ENCODE measurements around the gene TTC9. TPM values are rescaled to one million over a fixed set of nuclear protein-coding genes. Genes with fewer than 3 reads are reported as not detected.

Gene TTC9
- total and polyA plus RNA-seq, 9 of the 15 experiments (the other 6 are each of a cell fraction or from before 2014, with no cell fraction given): 0.07 TPM; not detected in 8

- TF ChIP-seq MGA (IDR thresholded peaks at IDR 0.05): peak; percentile 18; the same call in 1 of the 2 replicates
- no peak for TF ChIP-seq HBP1 (CRISPR knock-in tag; IDR thresholded peaks at IDR 0.05)
- no peak for TF ChIP-seq BRD9 (IDR thresholded peaks at IDR 0.05; ENCODE audit: low read depth, partially characterized antibody)
- no peak for TF ChIP-seq ZNF444 (CRISPR knock-in tag; IDR thresholded peaks at IDR 0.05)
- TF ChIP-seq SRSF7 (optimal IDR thresholded peaks at IDR 0.05; ENCODE audit: low read depth, low read length): no peak
- no peak for TF ChIP-seq SMAD1 (IDR thresholded peaks at IDR 0.05; ENCODE audit: low read depth, low read length, partially characterized antibody)
- TF ChIP-seq USF1 (CRISPR knock-in tag; IDR thresholded peaks at IDR 0.05): no peak
- TF ChIP-seq ZBTB7A (IDR thresholded peaks at IDR 0.05; ENCODE audit: borderline replicate concordance, control insufficient read depth, low read depth, low read length): no peak
- no peak for TF ChIP-seq TRIM25 (IDR thresholded peaks at IDR 0.05; ENCODE audit: borderline replicate concordance)
These were observed 56.6 kb downstream of the TTC9 start (continued) for GRCh38 chr14:70698288-70698687.
